Measurements from ENCODE around the gene TAGLN2.

TAGLN2 gene

GRCh38 chr1:159897962-159898361 lies 27.3 kb downstream of the TAGLN2 start:
- no peak for DNase-seq

GRCh38 chr1:159896546-159896930 lies 28.8 kb downstream of the TAGLN2 start:
- DNase-seq, result no peak

DNA sequence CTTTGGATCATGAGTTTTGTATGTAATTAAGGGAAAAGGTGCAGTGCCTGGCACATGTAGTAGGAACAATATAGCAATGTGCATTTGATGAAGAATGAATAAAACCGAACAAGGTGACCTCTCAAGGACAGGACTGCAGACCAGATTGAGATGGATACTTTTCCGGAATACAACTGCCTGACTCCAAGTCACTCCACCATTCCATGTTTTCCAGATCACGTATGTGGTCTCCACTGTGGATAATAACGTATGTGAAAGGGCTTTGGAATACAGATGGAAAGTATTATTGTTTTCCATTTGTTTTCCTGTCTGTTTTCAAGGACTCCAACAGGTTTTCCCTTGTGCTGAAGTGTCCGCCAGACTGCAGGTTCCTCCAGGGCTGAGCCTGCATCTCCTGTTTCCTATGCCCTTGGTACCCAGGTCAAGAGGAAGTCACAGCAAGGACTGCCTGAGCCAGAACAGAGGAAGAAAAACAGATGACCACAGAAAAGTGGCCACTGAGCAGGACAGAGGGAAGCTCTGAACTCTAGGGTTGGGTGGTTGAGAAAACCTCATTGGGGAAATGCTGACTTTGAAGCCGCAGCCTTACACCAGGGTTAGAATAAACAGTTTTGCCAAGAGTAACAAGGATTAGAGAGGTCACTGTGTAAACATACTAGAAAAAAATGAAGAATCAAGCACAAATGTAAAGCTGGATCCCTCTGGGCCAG lies 29.3 kb downstream of the TAGLN2 start:
- DNase-seq, result peak; percentile 45

DNA sequence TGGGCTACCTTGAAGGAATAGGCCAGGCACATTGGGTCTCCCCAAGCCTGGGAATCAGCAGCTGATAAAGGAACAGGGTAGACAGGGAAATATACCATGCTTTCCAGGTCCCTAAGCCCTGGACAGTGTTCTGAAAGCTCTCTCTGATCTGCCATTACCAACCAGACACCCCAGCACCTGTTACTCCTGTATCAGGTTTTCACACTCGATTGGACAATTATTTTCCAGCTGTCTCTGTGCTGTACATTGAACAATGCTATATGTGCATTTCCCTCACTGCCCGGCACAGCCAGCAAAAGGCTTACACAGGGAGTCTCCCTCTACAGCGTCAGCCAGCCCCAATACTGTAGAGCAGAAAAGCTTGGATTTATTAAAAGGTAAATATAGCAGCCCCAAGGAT lies 30.0 kb downstream of the TAGLN2 start:
- DNase-seq, result no peak

DNA sequence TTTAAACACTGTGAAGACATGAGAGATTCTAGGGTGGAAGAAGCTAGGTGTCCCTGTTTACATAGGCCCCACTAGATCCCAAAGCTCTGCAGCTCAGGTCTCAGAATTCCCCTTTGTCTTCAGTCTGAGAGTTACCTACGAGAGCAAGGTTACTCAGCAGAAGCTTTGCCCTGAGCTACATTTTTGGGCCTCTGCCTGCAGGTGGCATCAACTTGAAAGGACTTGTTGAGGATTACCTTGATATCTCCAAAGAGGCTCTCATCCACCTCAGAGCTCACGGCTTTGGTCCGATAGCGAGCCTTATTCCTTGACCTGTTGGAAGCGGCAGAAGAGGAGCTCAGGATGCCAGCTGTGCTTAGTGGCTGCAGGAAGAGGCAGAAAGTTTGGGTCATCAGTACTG lies 32.4 kb downstream of the TAGLN2 start:
- DNase-seq, result no peak

GRCh38 chr1:159891275-159892157 lies 33.8 kb downstream of the TAGLN2 start:
- DNase-seq, result peak; percentile 81

- DNase-seq, result no peak
These were observed 34.9 kb downstream of the TAGLN2 start for GRCh38 chr1:159890390-159890789.

DNA sequence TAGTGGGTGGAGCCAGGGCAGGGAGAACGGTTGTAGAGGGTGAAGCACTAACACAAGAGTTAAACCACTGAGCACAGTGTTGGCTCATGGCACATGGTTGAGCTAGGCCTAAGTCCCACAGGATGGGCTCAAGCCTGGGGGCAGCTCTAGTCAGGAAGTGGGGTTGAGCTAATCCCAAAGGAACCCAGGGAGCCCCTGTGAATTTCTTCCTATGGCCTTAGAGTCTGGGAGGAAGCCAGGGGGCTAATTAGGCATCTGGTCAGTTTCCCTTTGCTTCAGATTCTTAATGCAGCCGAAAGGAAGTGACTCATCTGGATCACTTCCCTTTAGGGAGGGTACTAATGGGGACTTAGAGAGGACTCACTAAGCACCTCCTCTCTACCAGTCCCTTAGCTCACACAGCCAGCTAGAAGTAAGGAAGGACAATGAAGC lies 35.5 kb downstream of the TAGLN2 start:
- DNase-seq, result peak; percentile 56

DNA sequence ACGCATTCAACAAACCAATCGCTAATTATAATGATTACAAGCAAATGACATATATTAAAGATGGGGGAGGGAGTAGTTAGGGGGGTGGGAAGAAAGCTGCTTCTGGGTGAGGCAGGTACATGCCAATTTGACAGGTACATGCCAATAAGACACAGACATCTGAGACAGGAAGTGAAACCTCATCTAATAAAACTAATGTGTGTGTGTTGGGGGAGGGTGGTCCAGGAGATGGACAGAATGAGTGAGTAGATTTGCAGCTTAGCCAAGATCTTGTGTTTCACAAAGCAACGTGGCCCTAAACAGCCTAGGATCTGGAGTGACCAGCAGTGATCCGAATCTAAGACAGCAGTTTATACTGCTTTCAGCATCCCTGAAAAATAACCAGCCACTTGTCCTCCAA lies 36.1 kb downstream of the TAGLN2 start:
- DNase-seq, result no peak

GRCh38 chr1:159884296-159884695 lies 41.0 kb downstream of the TAGLN2 start:
- DNase-seq, result no peak

DNA sequence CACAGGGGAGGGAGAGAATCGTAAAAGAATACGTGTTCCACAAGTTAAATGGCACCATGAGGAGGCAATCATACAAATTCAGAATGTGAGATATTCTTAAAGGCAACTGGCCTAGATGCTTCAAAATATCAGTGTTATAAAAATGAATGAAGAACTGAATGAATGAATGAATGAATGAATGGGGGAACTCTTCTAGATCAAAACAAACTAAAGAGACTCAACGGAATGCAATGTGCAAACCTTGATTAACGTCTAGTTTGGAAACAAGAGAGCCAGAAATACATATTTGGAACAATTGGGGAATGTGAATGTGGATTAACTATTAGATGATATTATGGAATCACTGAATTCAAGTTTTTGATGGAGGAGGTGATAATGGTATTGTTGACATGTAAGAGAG lies 42.2 kb downstream of the TAGLN2 start:
- no peak for DNase-seq

DNA sequence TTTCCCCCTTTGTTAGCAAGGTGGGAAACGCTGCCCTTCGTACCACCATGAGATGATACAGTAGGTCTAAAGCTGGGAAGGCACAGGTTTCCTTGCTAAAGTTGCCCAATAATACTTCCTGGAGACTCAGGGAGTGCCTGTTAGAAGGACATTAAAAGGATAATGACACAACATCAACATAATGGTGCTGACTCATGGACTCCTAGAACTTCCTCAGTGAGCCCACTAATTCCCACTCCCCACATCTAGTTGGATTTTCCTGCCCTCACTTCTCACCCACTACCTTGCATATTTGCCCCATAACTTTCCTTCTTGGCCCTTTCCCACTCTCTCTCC lies 42.8 kb downstream of the TAGLN2 start:
- DNase-seq, result no peak

- DNase-seq, result no peak
These were observed 43.4 kb downstream of the TAGLN2 start for GRCh38 chr1:159881622-159882526.

DNA sequence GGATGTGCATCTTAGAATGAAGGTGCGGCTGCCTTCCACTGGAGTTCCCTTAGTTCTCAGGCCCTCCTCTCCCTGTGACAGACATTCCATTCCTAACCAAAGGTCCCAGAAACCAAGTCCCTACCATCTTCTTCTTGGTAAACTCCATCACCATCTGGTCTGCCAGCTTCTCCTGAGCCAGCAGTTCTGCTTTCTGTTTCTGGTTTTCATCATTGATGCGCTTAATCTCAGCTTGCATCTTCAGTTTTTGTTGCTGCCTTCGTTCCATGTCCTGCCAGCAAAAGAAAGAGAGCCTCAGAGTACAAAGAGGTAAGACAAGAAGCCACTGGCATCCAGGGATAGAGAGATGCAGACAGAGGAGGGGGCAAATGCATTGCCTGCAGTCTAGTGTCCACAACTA lies 44.9 kb downstream of the TAGLN2 start:
- no peak for DNase-seq

- no peak for DNase-seq
These were observed 45.3 kb downstream of the TAGLN2 start for GRCh38 chr1:159879977-159880376.

DNA sequence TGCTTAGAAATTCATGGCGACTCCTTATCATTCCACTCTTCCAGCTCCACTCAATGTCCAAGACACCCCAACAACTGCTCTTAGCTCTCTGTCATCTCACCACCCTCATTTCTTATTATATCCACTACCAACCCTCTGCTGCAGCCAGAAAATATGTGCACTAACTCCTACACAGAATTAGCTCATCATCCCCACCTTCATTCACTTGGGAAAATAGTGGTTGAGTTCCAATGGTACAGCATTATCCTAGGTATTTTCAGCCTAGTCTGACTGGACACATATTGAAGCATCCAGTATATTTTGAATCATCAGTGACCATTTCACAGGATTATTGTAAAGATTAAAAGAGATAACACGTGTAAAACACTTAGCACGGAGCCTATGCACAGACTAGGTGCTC lies 46.2 kb downstream of the TAGLN2 start:
- DNase-seq, result no peak

- no peak for DNase-seq
These were observed 47.4 kb downstream of the TAGLN2 start for GRCh38 chr1:159877695-159878444.

- DNase-seq, result no peak
These were observed 51.7 kb downstream of the TAGLN2 start for GRCh38 chr1:159873530-159874143.

DNA sequence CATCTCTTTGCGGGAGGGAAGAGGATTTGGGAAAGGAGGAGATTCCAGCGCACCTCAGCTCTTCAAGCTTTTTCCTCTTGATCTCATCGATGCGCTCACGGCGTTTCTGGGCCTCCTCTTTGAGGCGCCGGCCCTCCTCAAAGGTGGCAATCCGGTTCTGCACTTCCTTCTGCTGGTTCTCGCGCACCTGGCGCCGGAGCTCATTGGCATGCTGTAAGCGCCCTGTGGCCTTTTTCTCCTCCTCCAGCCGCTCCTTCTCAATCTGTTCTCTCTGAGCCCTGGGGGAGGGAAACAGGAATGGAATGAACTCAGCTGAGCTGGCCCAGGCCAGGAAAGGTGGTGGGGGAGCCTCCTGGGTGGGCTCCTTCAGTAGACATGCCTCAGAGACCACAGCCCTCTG lies 52.4 kb downstream of the TAGLN2 start:
- DNase-seq, result no peak

GRCh38 chr1:159870704-159871103 lies 54.6 kb downstream of the TAGLN2 start:
- DNase-seq, result no peak

- no peak for DNase-seq
These were observed 55.7 kb downstream of the TAGLN2 start for GRCh38 chr1:159869607-159870006.

GRCh38 chr1:159869173-159869572 lies 56.1 kb downstream of the TAGLN2 start:
- no peak for DNase-seq
